OCI-LY7 (cell line): ENCODE results near the gene DMD. TPM values are rescaled to one million over a fixed set of nuclear protein-coding genes. Genes with fewer than 3 reads are reported as not detected.
A peak's percentile ranks its signal among the peaks of the same experiment; 100 is the strongest.

Source experiments
- BruUV-seq: library from RNA; stranded (reverse); fragments of 400-500 nt; replicated peaks from 2 replicates; lab custom pipeline; 2021; lab: Mats Ljungman, UMichigan
- CTCF ChIA-PET: fragments of 300-600 bp; sonication (Branson Sonifier 250); formaldehyde crosslinking; loops from one replicate; lab custom pipeline; 2022; ENCODE audit warnings: antibody characterized with exemption; ENCODE audit not compliant: unreplicated experiment; lab: Charles Lee
- POLR2A ChIA-PET: fragments of 300-600 bp; sonication (Branson Sonifier 250); formaldehyde crosslinking; loops from one replicate; lab custom pipeline; 2022; ENCODE audit warnings: antibody characterized with exemption; lab: Charles Lee
- DNase-seq: peaks from one replicate; pipeline ENCODE4 v3.0.0-alpha.2; 2015; ENCODE audit warnings: low spot score
- H2AFZ ChIP-seq: fragments of 200-600 bp; sonication (generic), shearing (Covaris generic); 2 replicates; pipeline ENCODE4 v1.6.1; 2014; ENCODE audit warnings: mild to moderate bottlenecking, antibody characterized with exemption, low read length, moderate library complexity
- H3K27ac ChIP-seq: fragments of 200-600 bp; sonication (generic); 2 replicates; pipeline ENCODE4 v1.5.1; 2014; ENCODE audit warnings: mixed run types, low read depth, mild to moderate bottlenecking, moderate library complexity, low read length, inconsistent platforms; ENCODE audit not compliant: poor library complexity, severe bottlenecking
- H3K36me3 ChIP-seq: fragments of 200-600 bp; sonication (generic); 2 replicates; pipeline ENCODE4 v1.6.1; 2014; ENCODE audit warnings: mild to moderate bottlenecking, antibody characterized with exemption, low read length, moderate library complexity, mixed read lengths; ENCODE audit not compliant: insufficient read depth
- H3K4me1 ChIP-seq: fragments of 200-600 bp; sonication (generic); 2 replicates; pipeline ENCODE4 v1.5.1; 2014; ENCODE audit warnings: mild to moderate bottlenecking, low read length; ENCODE audit not compliant: insufficient read depth, poor library complexity, severe bottlenecking
- H3K4me2 ChIP-seq: fragments of 200-600 bp; sonication (generic); 2 replicates; pipeline ENCODE4 v1.6.1; 2014; ENCODE audit warnings: mild to moderate bottlenecking, low read length
- H3K4me3 ChIP-seq: fragments of 200-600 bp; sonication (generic); 2 replicates; pipeline ENCODE4 v1.5.1; 2014; ENCODE audit warnings: mild to moderate bottlenecking, low read depth, low read length; ENCODE audit not compliant: poor library complexity, severe bottlenecking
- H3K79me2 ChIP-seq: fragments of 200-600 bp; sonication (generic); 2 replicates; pipeline ENCODE4 v1.6.1; 2016; ENCODE audit warnings: low read depth, mild to moderate bottlenecking, low read length, moderate library complexity, mixed read lengths; ENCODE audit not compliant: insufficient read depth
- H3K9me2 ChIP-seq: fragments of 200-600 bp; sonication (generic); 2 replicates; pipeline ENCODE4 v1.6.1; 2016; ENCODE audit warnings: mild to moderate bottlenecking, low read length, mixed read lengths; ENCODE audit not compliant: insufficient read depth
- H3K9me3 ChIP-seq: fragments of 200-600 bp; sonication (generic); 2 replicates; pipeline ENCODE4 v1.6.1; 2014; ENCODE audit warnings: mild to moderate bottlenecking, mixed run types, low read length, mixed read lengths
- H4K20me1 ChIP-seq: fragments of 200-600 bp; sonication (generic); 2 replicates; pipeline ENCODE4 v1.6.1; 2014; ENCODE audit warnings: mild to moderate bottlenecking, antibody characterized with exemption, low read length, moderate library complexity, mixed read lengths; ENCODE audit not compliant: insufficient read depth
- CTCF ChIP-seq: fragments of 200-600 bp; sonication (generic); conservative IDR thresholded peaks from 2 replicates; pipeline ENCODE4 v1.5.1; 2014; ENCODE audit warnings: mild to moderate bottlenecking, antibody characterized with exemption, low read length, moderate library complexity, mixed read lengths
- EZH2phosphoT487 ChIP-seq: fragments of 200-600 bp; sonication (generic); IDR thresholded peaks from 2 replicates; pipeline ENCODE4 v1.6.1; 2018; ENCODE audit warnings: low read depth, borderline replicate concordance, mild to moderate bottlenecking, mixed run types, antibody characterized with exemption, low read length, moderate library complexity, mixed read lengths
- intact Hi-C: fragments of 100-400 bp; cut with micrococcal nuclease; formaldehyde crosslinking; loops from one replicate; pipeline ENCODE4 v1.10.0; 2022; ENCODE audit not compliant: unreplicated experiment
- total RNA-seq, 2 experiments: library from RNA; depleted of rRNA in 1 of 2; stranded (reverse); fragments of >200 nt in 1 of 2; shearing (Covaris generic) in 1 of 2; gene quantifications; 2 replicates each; pipeline ENCODE4 v1.2.3, GENCODE V29; 2014 to 2022

The DMD gene
- total RNA-seq, 2 experiments from 2014 or later: 20.5 to 61.4 TPM

- CTCF ChIA-PET: no interaction called here
- peak overlapping the region; percentile 15 for H3K27ac ChIP-seq
- no peak for TF ChIP-seq CTCF
- no peak for TF ChIP-seq EZH2phosphoT487
- no peaks in the 10 kb centered on the region for H3K9me2 ChIP-seq
- H3K9me3 ChIP-seq: peaks cover 48% of the 10 kb centered on the region
- peaks cover 61% of the 10 kb centered on the region for H3K36me3 ChIP-seq
- DNase-seq: no peak
- intact Hi-C loops: no loop called here
- H3K79me2 ChIP-seq: no peaks in the 10 kb centered on the region
- POLR2A ChIA-PET: interaction anchor here (0.9 to 1.1 kb wide), 2 partner anchors 24 to 25 kb away, joined by 3 to 4 read pairs; no protein-coding TSS in a partner anchor
- no peak overlapping the region for H3K4me2 ChIP-seq
- peak overlapping the region; percentile 82 for H2AFZ ChIP-seq
- no TSS peak for BruUV-seq
- no peak overlapping the region for H3K4me3 ChIP-seq
- no peaks in the 10 kb centered on the region for H4K20me1 ChIP-seq
- H3K4me1 ChIP-seq: peaks cover 48% of the 10 kb centered on the region
These were observed 36.1 kb downstream of the DMD start for GRCh38 chrX:33175201-33175600.

- Histone ChIP-seq H3K4me1 (peaks cover 57% of the 10 kb centered on the region), H3K27ac (peak overlapping the region; percentile 97), H3K36me3 (peaks cover 81% of the 10 kb centered on the region), H3K9me3 (peaks cover 62% of the 10 kb centered on the region), H3K4me2 (peak overlapping the region; percentile 63), H4K20me1 (no peaks in the 10 kb centered on the region), H3K9me2 (no peaks in the 10 kb centered on the region), H3K4me3 (peak overlapping the region; percentile 31), H2AFZ (peak overlapping the region; percentile 78; the same call in 1 of the 2 replicates), H3K79me2 (no peaks in the 10 kb centered on the region)
- peak; percentile 87 for DNase-seq
- TF ChIP-seq EZH2phosphoT487: no peak
- POLR2A ChIA-PET: interaction anchor here (0.7 kb wide), 2 partner anchors 13 to 16 kb away, joined by 3 read pairs; no protein-coding TSS in a partner anchor
- CTCF ChIA-PET: no interaction called here
- no TSS peak for BruUV-seq
- intact Hi-C loops: loop anchor here (2.0 to 5.0 kb wide), 3 partner anchors 42 to 729 kb away; no protein-coding TSS in a partner anchor
These were observed 40.3 kb downstream of the DMD start for GRCh38 chrX:33171041-33171440.

- no TSS peak for BruUV-seq
- CTCF ChIA-PET: no interaction called here
These were observed 49.5 kb downstream of the DMD start for GRCh38 chrX:33161829-33162228.

More at GRCh38 chrX:33161829-33162228, 49.5 kb downstream of the DMD start:
- no peak for TF ChIP-seq EZH2phosphoT487
- no peak for TF ChIP-seq CTCF
- Histone ChIP-seq H3K36me3 (peaks cover 1% of the 10 kb centered on the region; the same call in 1 of the 2 replicates), H3K4me1 (peaks cover 23% of the 10 kb centered on the region), H3K4me2 (no peak overlapping the region), H3K79me2 (no peaks in the 10 kb centered on the region), H3K9me2 (no peaks in the 10 kb centered on the region), H3K9me3 (no peaks in the 10 kb centered on the region; the same call in 1 of the 2 replicates), H3K27ac (no peak overlapping the region), H2AFZ (no peak overlapping the region), H4K20me1 (no peaks in the 10 kb centered on the region), H3K4me3 (no peak overlapping the region)
- no peak for DNase-seq
- POLR2A ChIA-PET: interaction anchor here (1.2 kb wide), 1 partner anchor 35 kb away, joined by 4 read pairs; no protein-coding TSS in a partner anchor
- intact Hi-C loops: no loop called here
